Measurements from ENCODE around the gene TMEFF2. TPM values are rescaled to one million over a fixed set of nuclear protein-coding genes. Genes with fewer than 3 reads are reported as not detected.

Gene TMEFF2
- total RNA-seq, 2 donors from 2014 or later, result 0.09 TPM; not detected in 1

DNA sequence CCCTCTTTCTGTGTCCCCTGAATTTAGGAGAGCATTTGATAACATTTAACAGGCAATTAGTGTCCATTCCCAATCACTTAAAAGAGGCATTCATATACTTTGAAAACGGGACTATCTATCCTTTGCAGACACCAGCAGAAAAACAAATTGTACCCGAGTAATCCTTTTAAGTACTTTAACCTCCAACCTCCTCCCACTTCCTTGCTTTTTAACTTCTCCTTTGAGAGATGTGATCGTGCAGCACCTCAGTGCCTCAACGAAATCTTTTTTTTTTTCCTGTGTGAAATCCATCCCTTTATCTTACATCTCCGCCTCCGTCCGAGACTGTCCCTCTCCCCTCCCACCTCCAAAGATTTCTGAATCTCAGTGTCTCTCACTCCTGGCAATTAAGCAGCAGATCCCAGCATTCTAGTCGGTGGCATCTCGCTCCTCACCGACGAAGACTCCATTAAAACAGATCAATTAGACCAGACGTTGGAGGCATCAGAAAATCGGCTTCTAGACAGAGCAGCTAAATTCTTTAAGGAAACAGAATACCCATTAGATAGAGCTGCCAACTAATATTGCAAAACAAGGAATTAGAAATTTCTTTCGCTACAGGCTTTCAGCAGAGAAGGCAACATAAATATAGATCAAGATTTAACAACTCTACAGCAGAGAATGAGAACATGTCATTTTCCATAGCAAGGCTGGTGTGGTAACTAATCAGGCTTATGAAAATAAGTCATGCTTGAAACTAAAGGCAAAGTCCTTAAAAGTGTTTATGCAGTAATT, 1.9 kb upstream of the TMEFF2 start:
- no peak overlapping the region for H3K9ac ChIP-seq (ENCODE audit: extremely low read depth, low read length, poor library complexity, severe bottlenecking)
- H3K9me3 ChIP-seq (ENCODE audit: control insufficient read depth, low read length), result no peaks in the 10 kb centered on the region
- Mint-ChIP-seq H3K27me3 (ENCODE audit: insufficient read depth) (peaks cover 79% of the 10 kb centered on the region), H3K36me3 (ENCODE audit: low read depth) (no peaks in the 10 kb centered on the region), H3K27ac (no peak overlapping the region), H3K4me1 (peaks cover 18% of the 10 kb centered on the region), H3K9me3 (no peaks in the 10 kb centered on the region), H3K4me3 (peak overlapping the region; percentile 58)
- WGBS, 2 experiments (ENCODE audit: insufficient coverage in 1 of 2, insufficient read length in 1 of 2), result 9% methylated on average over 8 to 14 of the region's 14 CpGs
- peaks cover 86% of the 10 kb centered on the region for H3K27me3 ChIP-seq (ENCODE audit: control insufficient read depth, insufficient read depth, low read length, poor library complexity, severe bottlenecking)
- TF ChIP-seq, protein P1, sequence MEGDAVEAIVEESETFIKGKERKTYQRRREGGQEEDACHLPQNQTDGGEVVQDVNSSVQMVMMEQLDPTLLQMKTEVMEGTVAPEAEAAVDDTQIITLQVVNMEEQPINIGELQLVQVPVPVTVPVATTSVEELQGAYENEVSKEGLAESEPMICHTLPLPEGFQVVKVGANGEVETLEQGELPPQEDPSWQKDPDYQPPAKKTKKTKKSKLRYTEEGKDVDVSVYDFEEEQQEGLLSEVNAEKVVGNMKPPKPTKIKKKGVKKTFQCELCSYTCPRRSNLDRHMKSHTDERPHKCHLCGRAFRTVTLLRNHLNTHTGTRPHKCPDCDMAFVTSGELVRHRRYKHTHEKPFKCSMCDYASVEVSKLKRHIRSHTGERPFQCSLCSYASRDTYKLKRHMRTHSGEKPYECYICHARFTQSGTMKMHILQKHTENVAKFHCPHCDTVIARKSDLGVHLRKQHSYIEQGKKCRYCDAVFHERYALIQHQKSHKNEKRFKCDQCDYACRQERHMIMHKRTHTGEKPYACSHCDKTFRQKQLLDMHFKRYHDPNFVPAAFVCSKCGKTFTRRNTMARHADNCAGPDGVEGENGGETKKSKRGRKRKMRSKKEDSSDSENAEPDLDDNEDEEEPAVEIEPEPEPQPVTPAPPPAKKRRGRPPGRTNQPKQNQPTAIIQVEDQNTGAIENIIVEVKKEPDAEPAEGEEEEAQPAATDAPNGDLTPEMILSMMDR (conservative IDR thresholded peaks at IDR 0.05), result no peak
- no peak overlapping the region for H3K27ac ChIP-seq (ENCODE audit: low read depth, low read length)
- no peaks in the 10 kb centered on the region for H3K4me1 ChIP-seq (ENCODE audit: control insufficient read depth, insufficient read depth, low read length)
- DNase-seq, result no peak
- peak overlapping the region; percentile 81 for H3K4me3 ChIP-seq (ENCODE audit: low read length)
- H3K36me3 ChIP-seq (ENCODE audit: control insufficient read depth, insufficient read depth, low read length), result no peaks in the 10 kb centered on the region

- 0 to 1% methylated on average over 9 to 44 of the region's 44 CpGs for WGBS, 2 experiments (ENCODE audit: insufficient coverage in 1 of 2, insufficient read length in 1 of 2)
- peak; percentile 87 for DNase-seq
- no peaks in the 10 kb centered on the region for H3K36me3 Mint-ChIP-seq (ENCODE audit: low read depth)
- H3K4me1 Mint-ChIP-seq, result peaks cover 18% of the 10 kb centered on the region
- peak overlapping the region; percentile 58 for H3K4me3 Mint-ChIP-seq
- Histone ChIP-seq H3K9me3 (ENCODE audit: control insufficient read depth, low read length) (no peaks in the 10 kb centered on the region), H3K27ac (ENCODE audit: low read depth, low read length) (no peak overlapping the region), H3K27me3 (ENCODE audit: control insufficient read depth, insufficient read depth, low read length, poor library complexity, severe bottlenecking) (peaks cover 94% of the 10 kb centered on the region), H3K4me3 (ENCODE audit: low read length) (peak overlapping the region; percentile 81), H3K4me1 (ENCODE audit: control insufficient read depth, insufficient read depth, low read length) (no peaks in the 10 kb centered on the region), H3K9ac (ENCODE audit: extremely low read depth, low read length, poor library complexity, severe bottlenecking) (no peak overlapping the region), H3K36me3 (ENCODE audit: control insufficient read depth, insufficient read depth, low read length) (no peaks in the 10 kb centered on the region)
- peaks cover 86% of the 10 kb centered on the region for H3K27me3 Mint-ChIP-seq (ENCODE audit: insufficient read depth)
- H3K27ac Mint-ChIP-seq, result no peak overlapping the region
- H3K9me3 Mint-ChIP-seq, result no peaks in the 10 kb centered on the region
- TF ChIP-seq, protein P1 (conservative IDR thresholded peaks at IDR 0.05), result no peak
Observed at GRCh38 chr2:192195548-192196418, 1.1 kb upstream of the TMEFF2 start.

DNA sequence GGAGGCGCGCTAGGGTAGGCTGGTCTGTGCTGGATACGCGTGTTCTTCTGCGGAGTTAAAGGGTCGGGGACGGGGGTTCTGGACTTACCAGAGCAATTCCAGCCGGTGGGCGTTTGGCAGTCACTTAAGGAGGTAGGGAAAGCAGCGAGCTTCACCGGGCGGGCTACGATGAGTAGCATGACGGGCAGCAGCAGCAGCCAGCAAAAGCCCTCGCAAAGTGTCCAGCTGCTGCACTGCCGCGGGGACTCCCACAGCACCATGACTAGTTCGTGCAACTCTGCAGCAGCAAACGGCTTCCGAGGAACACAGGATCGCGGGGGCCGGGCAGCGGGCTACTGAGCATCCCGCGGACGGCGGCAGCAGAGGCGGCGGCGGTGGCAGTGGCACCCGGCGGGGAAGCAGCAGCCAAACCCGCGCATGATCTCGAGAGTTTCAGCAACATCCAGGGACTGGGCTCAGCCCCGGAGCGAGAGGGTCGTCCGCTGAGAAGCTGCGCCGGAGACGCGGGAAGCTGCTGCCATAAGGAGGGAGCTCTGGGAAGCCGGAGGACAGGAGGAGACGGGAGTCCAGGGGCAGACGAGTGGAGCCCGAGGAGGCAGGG, 368 bp downstream of the TMEFF2 start:
- H3K9me3 Mint-ChIP-seq, result no peaks in the 10 kb centered on the region
- TF ChIP-seq, protein P1 (conservative IDR thresholded peaks at IDR 0.05), result no peak
- peaks cover 81% of the 10 kb centered on the region for H3K27me3 Mint-ChIP-seq (ENCODE audit: insufficient read depth)
- peak; percentile 70 for DNase-seq
- H3K27ac Mint-ChIP-seq, result no peak overlapping the region
- 2% methylated on average over 34 to 48 of the region's 48 CpGs for WGBS, 2 experiments (ENCODE audit: insufficient coverage in 1 of 2, insufficient read length in 1 of 2)
- H3K9me3 ChIP-seq (ENCODE audit: control insufficient read depth, low read length), result no peaks in the 10 kb centered on the region
- H3K4me3 Mint-ChIP-seq, result peak overlapping the region; percentile 58
- H3K36me3 Mint-ChIP-seq (ENCODE audit: low read depth), result no peaks in the 10 kb centered on the region
- H3K27me3 ChIP-seq (ENCODE audit: control insufficient read depth, insufficient read depth, low read length, poor library complexity, severe bottlenecking), result peaks cover 85% of the 10 kb centered on the region
- peaks cover 18% of the 10 kb centered on the region for H3K4me1 Mint-ChIP-seq
- no peaks in the 10 kb centered on the region for H3K4me1 ChIP-seq (ENCODE audit: control insufficient read depth, insufficient read depth, low read length)
- no peaks in the 10 kb centered on the region for H3K36me3 ChIP-seq (ENCODE audit: control insufficient read depth, insufficient read depth, low read length)
- no peak overlapping the region for H3K9ac ChIP-seq (ENCODE audit: extremely low read depth, low read length, poor library complexity, severe bottlenecking)
- no peak overlapping the region for H3K27ac ChIP-seq (ENCODE audit: low read depth, low read length)
- H3K4me3 ChIP-seq (ENCODE audit: low read length), result peak overlapping the region; percentile 81
